C1 segment of cervical spinal cord (tissue), 14 donors: ENCODE measurements around the gene CTAGE4.
"Not testable (repeated sequence)": the region's sequence is repeated elsewhere in the genome, so short reads cannot be mapped to it uniquely, and the experiment has no call there.

Experiments used
- DNase-seq, 14 donors: peaks; one replicate each; lab custom pipeline; 2025; lab: John Stamatoyannopoulos, UW

Gene CTAGE4, protein sequence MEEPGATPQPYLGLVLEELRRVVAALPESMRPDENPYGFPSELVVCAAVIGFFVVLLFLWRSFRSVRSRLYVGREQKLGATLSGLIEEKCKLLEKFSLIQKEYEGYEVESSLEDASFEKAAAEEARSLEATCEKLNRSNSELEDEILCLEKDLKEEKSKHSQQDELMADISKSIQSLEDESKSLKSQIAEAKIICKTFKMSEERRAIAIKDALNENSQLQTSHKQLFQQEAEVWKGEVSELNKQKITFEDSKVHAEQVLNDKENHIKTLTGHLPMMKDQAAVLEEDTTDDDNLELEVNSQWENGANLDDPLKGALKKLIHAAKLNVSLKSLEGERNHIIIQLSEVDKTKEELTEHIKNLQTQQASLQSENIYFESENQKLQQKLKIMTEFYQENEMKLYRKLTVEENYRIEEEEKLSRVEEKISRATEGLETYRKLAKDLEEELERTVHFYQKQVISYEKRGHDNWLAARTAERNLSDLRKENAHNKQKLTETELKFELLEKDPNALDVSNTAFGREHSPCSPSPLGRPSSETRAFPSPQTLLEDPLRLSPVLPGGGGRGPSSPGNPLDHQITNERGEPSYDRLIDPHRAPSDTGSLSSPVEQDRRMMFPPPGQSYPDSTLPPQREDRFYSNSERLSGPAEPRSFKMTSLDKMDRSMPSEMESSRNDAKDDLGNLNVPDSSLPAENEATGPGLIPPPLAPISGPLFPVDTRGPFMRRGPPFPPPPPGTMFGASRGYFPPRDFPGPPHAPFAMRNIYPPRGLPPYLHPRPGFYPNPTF

DNA sequence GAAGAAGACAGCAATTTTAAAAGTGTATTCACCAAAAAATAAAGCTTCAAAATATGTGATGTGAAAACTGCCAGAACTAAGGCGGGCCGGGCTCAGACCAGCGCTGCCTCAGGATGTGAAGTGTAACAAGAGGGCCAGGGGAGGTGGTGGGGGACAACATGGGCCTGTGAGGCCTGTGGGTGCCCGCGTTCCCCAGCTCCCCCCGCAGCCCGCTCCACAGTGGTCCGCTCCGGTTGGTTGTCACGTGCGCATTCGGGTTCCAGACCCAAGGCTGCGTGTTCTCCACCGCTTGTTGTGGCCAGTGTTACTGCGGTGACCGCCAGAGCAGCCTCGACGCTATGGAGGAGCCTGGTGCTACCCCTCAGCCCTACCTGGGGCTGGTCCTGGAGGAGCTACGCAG lies at the start of gene CTAGE4:
Gene CTAGE4, plus strand, starts transcription at position 301 of the 400 bp plus-strand sequence. Its CDS starts 38 bp downstream, at position 339.
- not testable (repeated sequence) for DNase-seq

DNA sequence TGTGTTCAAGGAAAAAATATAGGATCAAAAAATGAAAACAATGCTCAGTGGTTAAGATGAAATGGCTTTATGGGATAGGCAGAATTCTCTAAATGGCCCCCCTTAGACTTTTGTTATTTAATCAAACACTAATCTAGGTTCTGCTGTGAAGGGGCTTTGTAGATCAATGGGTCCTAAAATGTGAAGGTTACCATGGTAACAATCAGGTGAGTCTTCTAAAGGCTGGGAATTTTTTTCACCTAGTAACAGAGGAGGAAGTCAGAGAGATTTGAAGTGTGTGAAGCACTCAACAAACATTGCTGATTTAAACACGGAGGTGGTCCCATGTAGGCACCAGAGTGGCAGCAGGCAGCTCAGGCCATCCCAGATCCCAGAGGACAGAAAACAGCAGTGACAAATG lies 49.1 kb upstream of the CTAGE4 start:
- no peak for DNase-seq

DNA sequence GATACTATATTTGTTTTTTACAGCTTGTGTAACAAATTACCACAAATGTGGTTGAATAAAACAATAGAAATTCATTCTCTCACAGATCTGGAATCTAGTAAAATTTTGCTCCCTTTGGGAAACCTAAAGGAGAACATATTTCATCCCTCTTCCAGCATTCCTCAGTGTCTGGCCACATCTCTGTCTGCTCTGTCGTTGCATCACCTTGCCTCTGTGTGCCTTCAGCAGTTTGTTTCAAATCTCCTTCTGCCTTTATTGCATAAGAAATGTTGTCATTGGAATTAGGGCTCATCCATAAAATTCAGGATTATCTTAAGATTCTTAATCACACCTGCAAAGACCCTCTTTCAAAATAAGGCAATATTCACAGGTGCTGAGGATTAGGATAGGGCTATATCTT lies 45.8 kb upstream of the CTAGE4 start:
- no peak for DNase-seq

DNA sequence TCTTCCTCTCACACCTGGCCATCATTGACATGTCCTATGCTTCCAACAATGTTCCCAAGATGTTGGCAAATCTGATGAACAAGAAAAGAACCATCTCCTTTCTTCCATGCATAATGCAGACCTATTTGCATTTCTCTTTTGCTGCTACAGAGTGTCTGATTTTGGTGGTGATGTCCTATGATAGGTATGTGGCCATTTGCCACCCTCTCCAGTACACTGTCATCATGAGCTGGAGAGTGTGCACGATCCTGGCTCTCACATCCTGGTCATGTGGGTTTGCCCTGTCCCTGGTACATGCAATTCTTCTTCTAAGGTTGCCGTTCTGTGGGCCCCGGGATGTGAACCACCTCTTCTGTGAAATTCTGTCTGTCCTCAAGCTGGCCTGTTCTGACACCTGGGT lies 41.1 kb upstream of the CTAGE4 start:
- no peak for DNase-seq

DNA sequence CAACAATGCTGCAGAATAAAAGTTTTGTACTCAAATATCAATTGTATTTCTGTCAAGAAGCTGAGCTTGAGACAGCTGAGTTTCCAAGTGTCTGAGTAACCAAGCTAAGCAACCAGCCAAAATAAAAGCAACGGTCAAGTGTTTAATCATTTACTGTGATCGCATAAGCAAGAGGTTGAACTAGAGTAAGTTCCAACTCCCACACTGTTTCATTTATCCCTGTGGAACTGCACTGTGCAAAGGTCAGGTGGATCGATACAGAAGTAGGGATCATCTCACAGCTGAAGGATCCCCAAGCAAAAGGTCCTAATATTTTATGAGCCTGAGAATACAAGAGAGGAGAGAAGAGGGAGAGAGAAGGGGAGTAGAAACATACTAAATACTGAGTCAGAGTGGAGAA lies 38.8 kb upstream of the CTAGE4 start:
- no peak for DNase-seq

DNA sequence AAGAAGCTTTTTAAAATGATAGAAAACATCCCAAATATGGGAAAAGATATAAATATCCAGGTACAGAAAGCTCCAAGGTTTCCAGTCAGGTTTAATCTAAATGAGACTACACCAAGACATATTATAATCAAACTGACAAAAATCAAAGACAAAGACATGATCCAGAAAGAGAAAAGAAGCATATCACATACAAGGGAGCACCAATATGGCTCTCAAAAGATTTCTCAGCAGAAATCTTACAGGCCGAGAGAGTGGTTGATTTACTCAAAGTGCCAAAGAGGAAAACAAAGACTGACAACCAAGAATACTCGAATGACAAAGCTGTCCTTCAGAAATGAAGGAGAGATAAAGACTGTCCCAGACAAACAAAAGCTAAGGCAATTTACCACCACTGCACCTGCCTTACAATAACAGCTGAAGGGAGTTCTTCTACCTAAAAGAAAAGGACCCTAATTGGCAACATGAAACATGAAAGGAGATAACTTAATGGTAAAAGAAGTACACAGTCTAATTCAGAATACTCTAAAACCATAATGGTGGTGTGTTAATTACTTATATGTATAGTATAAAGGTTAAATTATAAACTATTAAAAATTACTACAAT lies 34.9 kb upstream of the CTAGE4 start:
- DNase-seq: no peak

DNA sequence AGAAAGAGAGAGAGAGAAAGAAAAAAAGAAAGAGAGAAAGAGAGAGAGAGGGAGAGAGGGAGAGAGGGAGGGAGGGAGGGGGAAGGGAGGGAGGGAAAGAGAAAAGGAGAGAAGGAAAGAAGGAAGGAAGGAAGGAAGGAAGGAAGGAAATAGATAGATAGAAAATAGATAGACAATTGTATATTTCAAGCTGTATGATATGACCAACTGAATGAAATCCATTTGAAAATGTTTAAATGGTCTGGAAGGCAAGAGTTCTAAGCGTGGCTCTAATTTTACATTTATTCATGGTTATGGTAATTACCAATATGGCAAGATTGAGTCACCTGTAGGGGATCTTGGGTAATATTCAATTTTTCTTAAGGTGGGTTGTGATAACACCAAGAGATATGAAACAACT lies 24.4 kb upstream of the CTAGE4 start:
- no peak for DNase-seq

DNA sequence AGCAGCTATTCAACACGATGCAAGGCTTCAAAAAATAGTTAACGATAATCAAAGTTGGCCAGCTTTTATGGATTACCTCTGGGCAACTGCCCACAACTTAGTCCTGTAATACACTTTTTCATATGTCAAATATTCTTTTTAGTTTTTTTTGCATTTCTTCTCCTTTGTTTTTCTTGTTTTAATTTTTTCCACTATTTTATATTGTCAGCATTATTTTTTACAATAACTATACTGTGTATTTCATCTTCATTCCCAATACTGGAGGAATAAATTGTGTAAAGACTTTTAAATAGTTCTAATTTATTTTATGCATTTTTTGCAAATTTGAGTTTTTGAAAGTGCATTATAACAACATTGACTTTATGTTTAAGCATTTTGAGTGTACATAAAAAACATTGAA lies 18.5 kb upstream of the CTAGE4 start:
- no peak for DNase-seq

DNA sequence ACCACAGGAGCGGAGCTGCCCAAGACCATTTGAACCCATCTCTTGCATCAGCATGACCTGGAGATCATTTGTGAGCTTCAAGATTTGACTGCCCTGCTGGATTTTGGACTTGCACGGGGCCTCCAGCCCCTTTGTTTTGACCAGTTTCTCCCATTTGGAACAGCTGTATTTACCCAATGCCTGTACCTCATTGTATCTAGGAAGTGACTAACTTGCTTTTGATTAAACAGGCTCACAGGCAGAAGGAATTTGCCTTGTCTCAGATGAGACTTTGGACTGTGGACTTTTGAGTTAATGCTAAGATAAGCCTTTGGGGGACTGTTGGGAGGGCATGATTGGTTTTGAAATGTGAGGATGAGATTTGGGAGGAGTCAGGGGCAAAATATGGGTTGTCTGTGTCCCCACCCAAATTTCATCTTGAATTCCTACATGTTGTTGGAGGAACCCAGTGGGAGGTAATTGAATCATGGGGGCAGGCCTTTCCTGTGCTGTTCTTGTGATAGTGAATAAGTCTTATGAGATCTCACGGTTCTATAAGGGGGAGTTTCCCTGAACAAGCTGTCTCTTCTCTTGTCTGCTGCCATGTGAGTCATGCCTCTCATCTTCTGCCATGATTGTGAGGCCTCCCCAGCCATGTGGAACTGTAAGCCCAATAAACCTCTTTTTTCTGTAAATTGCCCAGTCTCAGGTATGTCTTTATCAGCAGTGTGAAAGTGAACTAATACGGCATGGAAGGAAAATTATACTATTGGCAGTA lies 11.5 kb upstream of the CTAGE4 start:
- DNase-seq: not testable (repeated sequence)

DNA sequence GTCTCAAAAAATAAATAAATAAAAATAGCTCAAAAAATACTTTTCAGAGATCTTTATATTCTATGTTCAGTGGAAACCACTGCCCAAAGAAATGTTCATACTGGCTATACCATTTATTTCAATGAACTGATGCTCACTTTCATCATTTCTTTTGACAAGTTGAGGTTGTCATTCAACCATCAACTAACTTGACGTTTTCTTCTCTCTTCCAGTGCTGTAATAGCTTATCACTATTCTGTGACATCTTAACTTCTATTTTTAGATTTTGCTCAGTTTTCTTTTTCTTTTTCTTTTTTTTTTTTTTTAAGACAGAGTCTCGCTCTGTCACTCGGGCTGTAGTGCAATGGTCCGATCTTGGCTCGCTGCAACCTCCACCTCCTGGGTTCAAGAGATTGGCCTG lies 8.7 kb upstream of the CTAGE4 start:
- DNase-seq: no peak

DNA sequence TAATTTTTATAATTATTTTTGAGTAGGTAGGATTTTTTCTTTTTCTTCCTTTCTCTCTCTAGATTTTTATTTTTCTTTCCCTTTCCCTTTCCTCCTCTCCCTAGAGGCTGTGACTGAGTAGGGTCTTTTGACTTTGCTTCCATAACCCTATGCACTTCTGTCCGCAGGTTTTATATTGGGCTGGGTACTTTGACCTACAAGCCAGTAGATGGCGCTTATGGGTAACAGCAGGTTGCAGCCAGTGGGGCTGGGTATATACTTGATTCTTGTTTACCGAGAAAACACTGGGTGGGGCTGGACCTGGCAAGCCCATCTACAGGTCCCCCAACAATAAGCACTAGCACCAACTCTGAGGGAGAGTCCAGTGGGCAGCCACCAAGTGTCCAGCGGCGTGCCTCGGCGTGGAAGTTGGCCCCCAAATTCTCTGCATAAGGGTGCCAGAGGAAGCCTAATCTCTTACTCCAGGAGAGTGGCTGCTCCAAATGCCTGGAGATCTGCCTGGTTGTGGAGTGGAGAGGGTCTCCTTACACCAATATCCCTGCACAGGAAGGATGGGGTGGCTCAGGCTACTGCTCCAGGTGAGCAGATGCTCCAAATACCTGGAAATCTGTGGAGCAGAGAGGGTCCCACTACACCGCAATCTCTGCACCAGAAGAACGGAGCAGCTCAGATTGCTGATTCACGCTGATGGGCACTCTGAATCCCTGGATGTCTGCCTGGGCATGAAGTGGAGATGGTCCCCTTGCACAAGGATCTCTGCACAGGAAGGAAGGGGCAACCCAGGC lies 4.7 kb upstream of the CTAGE4 start:
- DNase-seq: not testable (repeated sequence)

DNA sequence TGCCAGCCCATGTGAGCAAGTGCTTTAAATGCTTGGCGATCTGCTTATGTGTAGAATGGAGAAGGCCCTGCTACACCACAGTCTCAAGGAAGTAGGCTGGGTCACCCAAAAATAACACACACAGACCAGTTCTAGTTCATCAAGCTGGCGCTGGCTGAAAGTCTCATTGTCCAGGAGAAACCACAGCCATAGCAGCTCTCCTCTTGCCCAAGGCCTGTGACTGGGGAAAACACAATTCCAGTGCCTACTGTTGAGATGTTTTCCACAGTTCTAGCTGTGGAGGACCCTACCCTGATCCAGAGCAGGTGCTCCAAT lies 4.1 kb upstream of the CTAGE4 start:
- DNase-seq: not testable (repeated sequence)

DNA sequence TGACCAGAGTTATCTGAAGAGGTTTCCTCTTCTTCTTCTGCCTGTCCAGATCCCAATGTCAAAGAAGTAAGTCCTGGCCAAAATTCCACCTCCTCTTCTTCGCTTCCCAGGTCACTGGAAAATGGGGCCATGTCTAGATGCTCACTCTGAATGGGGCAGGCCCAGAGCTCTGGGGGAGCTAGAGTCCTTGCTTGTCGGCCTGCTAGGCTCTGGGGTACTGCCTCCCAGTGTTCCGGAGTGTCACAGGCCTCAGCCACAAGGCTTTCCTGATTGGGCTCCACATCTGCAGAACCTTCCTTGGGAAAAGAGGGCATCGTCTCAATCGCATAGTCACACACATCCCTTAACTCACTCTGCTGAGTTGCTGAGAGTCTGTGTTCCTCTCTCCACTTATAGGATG lies 4.6 kb downstream of the CTAGE4 start:
- not testable (repeated sequence) for DNase-seq

DNA sequence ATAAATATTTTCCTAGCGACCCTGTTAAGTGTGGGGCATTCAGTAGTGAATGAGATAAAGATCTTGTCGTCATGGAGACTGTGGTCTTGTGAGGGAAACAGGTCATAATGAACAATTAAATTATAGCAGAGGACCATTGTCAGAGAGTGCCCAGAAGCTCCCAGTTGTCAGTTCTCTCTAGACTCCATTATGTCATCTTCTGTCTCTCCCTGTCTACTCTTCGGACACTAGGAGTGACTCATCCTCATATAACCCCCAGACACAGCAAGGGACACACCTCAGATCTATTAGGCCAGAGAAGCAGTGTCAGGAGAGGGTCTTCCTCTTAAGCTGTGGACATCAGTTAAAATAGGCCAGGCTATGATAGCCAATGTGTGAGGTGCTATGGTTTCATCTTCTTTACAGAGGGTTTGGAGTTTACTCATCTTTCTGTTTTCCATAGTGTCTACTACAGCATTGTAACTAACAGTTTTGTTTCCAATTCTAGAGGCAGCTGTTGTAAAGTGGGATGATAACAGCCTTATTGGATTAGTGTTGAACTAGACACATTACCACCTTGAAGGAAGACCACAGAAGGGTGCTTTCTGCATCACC lies 5.4 kb downstream of the CTAGE4 start:
- DNase-seq: not testable (repeated sequence)

DNA sequence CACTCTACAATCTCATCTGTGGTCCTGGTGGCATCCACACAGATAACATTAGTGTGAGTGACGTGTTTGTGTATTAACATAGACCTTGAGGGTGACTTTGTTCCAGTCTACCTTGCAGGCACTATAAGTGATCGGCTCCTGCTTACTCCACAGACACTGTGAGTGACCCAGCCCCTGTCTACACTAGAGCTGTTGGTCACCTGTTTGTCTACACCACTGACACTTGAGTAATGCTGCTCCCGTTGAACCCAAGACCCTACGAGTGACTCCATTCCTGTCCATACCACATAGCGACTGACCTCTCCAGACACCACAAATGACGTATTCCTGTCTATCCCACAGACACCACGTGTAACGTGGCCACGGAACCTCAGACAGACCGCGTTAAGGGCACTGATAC lies 10.5 kb downstream of the CTAGE4 start:
- DNase-seq: not testable (repeated sequence)

DNA sequence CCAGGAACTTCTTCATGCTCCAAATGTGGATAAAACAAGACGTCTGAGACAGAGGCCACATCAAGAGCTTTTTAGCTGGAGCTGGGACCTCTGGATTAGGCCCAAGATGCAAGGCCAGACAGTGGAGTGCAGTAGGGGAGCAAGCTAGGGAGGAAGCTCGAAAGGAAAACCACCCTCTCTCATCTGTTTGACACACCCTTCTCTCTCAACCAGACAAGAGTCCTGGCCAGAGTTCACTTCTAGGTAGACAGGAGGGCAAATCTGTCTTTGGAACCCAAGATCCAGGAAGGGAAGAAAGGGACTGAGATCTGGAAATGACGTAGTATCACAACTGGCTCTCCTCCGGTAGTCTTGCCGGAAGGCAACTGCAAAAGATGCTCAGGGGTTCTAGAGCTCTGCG lies 11.2 kb downstream of the CTAGE4 start:
- not testable (repeated sequence) for DNase-seq

DNA sequence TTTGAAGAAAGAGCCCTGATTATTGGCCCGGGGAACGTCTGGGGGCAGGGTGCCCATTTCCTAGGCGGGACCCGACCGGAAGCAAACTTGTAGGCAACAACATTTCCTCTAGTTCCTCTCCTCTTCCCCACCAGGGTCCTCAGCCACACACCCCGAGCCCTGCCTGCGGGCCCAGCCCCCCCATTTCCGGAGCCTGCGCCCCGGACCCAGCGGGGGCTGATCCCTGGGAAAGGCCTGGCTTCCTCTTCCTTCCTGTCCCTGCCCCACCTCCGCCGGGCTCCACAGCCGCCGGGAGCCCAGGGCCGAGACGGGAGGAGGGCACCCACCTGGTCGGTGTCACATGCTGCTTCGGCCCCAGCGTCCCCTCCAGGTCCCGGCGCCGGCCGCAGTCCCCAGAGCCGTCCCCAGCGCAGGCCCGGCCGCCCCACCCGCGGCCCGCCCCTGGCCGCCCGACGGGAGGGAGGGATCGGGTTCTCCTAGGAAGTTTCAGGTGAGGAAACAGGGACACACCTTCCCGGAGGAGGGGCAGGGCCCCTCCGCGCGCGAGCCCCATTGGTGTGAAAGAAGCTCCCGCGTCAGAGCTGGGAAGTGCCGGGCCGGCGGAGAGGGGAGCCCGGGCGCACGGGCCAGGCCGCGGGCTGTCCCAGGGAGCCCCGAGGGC lies 12.1 kb downstream of the CTAGE4 start, which contains the start of gene ARHGEF35:
Gene ARHGEF35, minus strand, starts transcription at position 622 of the 661 bp plus-strand sequence. CDS start 7,450 bp downstream, outside the sequence.
- DNase-seq: not testable (repeated sequence)

DNA sequence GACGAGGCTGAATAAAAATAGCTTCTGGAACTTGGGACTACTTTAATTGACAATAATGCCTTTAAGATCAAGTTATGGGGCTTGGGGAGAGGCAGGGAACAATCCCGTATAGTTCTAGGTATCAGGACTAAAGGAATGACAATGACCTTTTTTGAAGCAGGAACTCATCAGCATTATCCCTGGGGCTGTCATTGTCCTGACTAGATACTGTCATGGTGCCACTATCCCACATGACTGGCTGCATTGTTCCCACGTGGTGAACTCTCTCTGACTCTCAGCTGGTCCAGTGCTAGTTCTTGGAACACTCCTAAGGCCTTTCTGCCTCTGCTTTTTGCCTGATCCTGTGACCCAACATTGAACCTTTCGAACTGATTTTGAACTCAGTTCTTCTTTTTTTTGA lies 15.7 kb downstream of the CTAGE4 start:
- DNase-seq: not testable (repeated sequence)

DNA sequence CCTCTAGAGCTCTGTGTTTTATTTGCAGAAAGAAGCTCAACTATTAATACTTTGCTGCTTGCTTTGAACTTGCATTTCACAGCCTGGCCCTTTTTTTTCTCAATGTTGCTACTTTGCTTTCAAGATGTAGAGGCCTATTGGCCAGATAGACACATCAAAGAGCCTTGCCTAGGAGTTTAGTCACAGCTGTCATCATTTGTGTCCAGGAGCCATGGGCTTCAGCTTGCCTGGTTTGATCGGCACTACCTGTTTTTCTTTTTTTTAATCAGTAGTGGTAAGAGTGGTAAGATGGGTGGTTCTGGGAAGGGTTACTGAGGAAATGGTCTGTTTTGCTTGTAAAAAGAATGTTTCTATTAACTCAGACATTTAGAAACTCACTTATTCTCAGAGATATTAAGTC lies 18.7 kb downstream of the CTAGE4 start:
- DNase-seq: not testable (repeated sequence)

DNA sequence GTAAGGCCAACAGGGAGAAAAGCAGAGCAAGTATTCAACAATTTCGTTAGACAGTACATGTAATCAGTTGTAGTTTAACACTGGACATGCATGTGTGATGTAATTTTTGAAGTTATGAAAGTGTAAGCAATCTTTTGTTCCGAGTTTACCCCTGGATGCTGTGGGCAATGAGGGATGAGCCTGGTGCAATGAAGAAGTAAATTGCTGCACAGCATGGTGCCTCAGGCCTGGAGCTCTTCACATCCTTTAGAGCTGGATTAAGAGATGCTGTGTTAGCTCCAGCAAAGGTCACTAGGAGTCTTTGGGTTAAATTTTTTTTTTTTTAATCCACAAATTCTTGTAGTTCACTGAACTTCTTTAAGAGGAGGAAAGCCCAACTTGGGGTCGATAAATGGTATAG lies 19.8 kb downstream of the CTAGE4 start:
- DNase-seq: not testable (repeated sequence)
